H1 (cell line): ENCODE results near the gene GPR31.
"Not testable (repeated sequence)": the region's sequence is repeated elsewhere in the genome, so short reads cannot be mapped to it uniquely, and the experiment has no call there.

ENCODE experiments used
- ATF3 ChIP-seq: IDR thresholded peaks from 2 replicates; pipeline ENCODE4 v1.6.1; 2011; ENCODE audit warnings: low read depth, mild to moderate bottlenecking, low read length; ENCODE audit not compliant: insufficient read depth
- BCL11A ChIP-seq, 2 experiments: IDR thresholded peaks; one replicate each; pipeline ENCODE4 v1.6.1; 2011; ENCODE audit warnings: low read depth in 2 of 2, low read length in 2 of 2, mild to moderate bottlenecking in 2 of 2
- CEBPB ChIP-seq: IDR thresholded peaks from 2 replicates; pipeline ENCODE4 v1.6.1; 2012; ENCODE audit warnings: low read depth, low read length
- CTCF ChIP-seq, 3 experiments: IDR thresholded peaks; 1 replicate in 2 of 3; 2 replicates in 1 of 3; pipeline versions ENCODE4 v1.5.1 to v1.6.1; 2011; ENCODE audit warnings: low read length in 3 of 3, mild to moderate bottlenecking in 3 of 3, inconsistent platforms in 2 of 3, low read depth in 1 of 3, moderate library complexity in 1 of 3; ENCODE audit not compliant: insufficient read depth in 1 of 3; ENCODE audit errors: control extremely low read depth in 1 of 3
- E2F6 ChIP-seq: IDR thresholded peaks from 2 replicates; pipeline ENCODE4 v1.6.1; 2012; ENCODE audit warnings: inconsistent platforms
- EP300 ChIP-seq, 2 experiments: IDR thresholded peaks; 1 replicate in 1 of 2; 2 replicates in 1 of 2; pipeline ENCODE4 v1.6.1; 2011 to 2012; ENCODE audit warnings: low read depth in 2 of 2, low read length in 2 of 2, mild to moderate bottlenecking in 2 of 2, borderline replicate concordance in 1 of 2, inconsistent platforms in 1 of 2, moderate library complexity in 1 of 2
- KDM4A ChIP-seq: IDR thresholded peaks from one replicate; pipeline ENCODE4 v1.7.1; 2012; ENCODE audit warnings: low read depth, mild to moderate bottlenecking, moderate library complexity, low read length, inconsistent platforms; ENCODE audit not compliant: severe bottlenecking
- POLR2A ChIP-seq, 2 experiments: IDR thresholded peaks; 1 replicate in 1 of 2; 2 replicates in 1 of 2; pipeline ENCODE4 v1.6.1; 2011; ENCODE audit warnings: low read depth in 2 of 2, low read length in 2 of 2, mild to moderate bottlenecking in 2 of 2; ENCODE audit errors: control extremely low read depth in 1 of 2
- POLR2AphosphoS5 ChIP-seq: IDR thresholded peaks from 2 replicates; pipeline ENCODE4 v1.6.1; 2011; ENCODE audit warnings: low read depth, low read length
- SP1 ChIP-seq: IDR thresholded peaks from 2 replicates; pipeline ENCODE4 v1.6.1; 2011; ENCODE audit warnings: low read depth, low read length
- USF2 ChIP-seq: IDR thresholded peaks from 2 replicates; pipeline ENCODE4 v1.6.1; 2011; ENCODE audit warnings: low read length, improper control_type of control experiment
- YY1 ChIP-seq: IDR thresholded peaks from 2 replicates; pipeline ENCODE4 v1.6.1; 2011; ENCODE audit warnings: low read depth, mild to moderate bottlenecking, low read length
- ZNF274 ChIP-seq: IDR thresholded peaks from 2 replicates; pipeline ENCODE4 v1.7.0; 2012; ENCODE audit warnings: low read length, borderline replicate concordance; ENCODE audit errors: extremely low read depth

GRCh38 chr6:167169867-167170266 is 12.1 kb upstream of the GPR31 start:
- not testable (repeated sequence) for TF ChIP-seq ATF3; YY1; USF2; CTCF (IDR thresholded peaks at IDR 0.05; ENCODE audit: control extremely low read depth in 1 of 3, insufficient read depth in 1 of 3, low read depth in 1 of 3, low read length in 3 of 3); E2F6; EP300 (IDR thresholded peaks at IDR 0.05; ENCODE audit: borderline replicate concordance in 1 of 2, low read depth in 2 of 2, low read length in 2 of 2); ZNF274; POLR2AphosphoS5; SP1; KDM4A; POLR2A (IDR thresholded peaks at IDR 0.05; ENCODE audit: control extremely low read depth in 1 of 2, low read depth in 2 of 2, low read length in 2 of 2); CEBPB; BCL11A (IDR thresholded peaks at IDR 0.05; ENCODE audit: low read depth in 2 of 2, low read length in 2 of 2)
